GM18499 (cell line): ENCODE data around the gene COPS8.

Experiments used
- ATAC-seq: cut with Tn5 transposase; IDR thresholded peaks from one replicate; pipeline ENCODE4 v1.9.1; 2021; ENCODE audit warnings: moderate number of reproducible peaks; ENCODE audit not compliant: insufficient read depth, unreplicated experiment

COPS8 gene

DNA sequence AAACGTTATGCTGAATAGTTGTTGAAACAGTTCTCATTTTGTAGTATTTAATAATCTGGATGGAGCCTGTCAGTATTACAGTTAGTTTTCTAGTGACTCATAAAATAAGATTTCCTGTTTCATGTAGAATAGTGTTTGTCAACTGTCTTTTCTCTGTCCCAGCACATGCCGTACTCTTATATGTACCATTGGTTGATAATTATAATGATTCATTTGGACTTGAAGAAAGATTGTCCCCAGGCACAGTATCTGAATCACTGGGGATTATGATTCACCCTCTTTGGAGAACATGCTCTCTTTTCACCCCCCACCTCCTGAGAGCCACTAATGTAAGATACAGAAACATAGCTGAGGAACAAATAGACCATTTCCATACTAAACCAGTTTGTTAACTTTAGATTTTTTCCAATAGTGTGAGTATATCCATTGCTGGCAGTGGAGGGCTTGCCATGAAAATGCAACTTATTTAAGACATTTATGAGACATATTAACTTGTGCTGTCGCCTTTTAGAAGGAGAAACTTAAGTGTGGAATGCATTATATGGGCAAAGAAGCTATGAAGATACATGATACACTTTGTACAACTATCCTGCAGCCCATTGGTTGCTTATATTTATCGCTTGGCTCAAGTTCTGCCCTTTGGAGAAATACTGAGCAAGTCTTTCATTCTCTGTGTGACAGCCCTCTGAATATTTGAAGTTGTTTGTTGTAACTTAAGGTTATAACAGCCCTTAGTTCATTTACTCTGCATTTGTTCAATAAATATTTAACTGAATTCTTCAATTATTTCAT is 12.4 kb downstream of the COPS8 start:
- no peak for ATAC-seq

DNA sequence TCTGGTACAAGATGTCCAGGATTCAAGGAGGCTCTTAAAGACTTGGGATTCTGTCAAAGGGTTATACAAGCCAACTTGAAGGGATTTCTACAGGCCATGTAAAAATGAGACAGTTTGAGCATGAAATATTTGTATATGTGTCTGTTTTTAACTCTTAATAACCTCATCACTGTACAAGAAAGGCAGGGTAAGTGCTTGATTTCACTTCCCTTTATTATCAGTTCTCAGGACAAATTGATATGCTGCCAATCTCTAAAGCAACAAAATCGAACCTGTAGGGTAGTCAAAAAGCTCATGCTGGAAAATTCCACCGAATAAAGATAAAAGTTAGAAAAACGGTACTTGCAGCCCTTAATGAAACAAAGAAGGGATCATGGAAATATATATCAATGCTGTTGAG is 14.1 kb downstream of the COPS8 start:
- no peak for ATAC-seq

DNA sequence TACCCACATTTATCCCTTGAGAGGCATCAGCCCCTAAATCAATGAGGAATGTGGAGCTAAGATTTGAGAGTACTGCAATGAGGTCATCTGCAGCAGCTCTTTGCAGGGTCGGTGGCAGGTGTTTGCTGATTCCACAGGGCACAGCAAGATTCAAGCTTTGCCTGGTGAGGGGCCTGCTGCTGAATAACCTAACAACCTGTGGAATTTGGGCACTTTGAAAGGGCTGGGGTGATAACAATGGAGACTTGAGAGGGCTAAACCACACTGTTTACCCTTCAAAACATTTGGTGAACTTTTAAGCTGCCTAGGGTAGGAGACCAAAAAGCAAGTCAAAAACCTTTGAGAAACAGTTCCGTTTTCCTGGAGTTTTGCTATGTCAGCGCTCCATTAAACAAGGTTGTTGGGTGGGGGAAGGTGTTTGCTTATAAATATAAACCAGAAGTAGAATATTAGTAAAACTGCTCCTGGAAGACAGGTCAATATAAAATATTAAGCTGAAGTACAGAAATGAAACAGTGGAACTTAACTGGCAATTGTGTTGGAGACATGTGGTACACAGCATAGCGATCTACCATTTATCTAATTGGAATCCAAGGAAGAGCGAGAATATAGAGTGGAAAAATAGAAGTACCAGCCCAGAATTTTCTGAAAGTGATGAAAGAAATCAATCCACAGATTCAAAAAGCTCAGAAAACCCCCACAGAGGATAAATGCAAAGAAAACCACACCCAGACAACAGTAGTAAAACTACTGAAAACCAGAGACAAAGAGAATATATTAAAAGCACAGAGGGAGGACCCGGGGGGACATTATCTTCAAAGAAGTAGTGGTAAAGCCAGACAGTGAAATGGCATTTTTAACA is 15.7 kb downstream of the COPS8 start:
- ATAC-seq, result no peak

DNA sequence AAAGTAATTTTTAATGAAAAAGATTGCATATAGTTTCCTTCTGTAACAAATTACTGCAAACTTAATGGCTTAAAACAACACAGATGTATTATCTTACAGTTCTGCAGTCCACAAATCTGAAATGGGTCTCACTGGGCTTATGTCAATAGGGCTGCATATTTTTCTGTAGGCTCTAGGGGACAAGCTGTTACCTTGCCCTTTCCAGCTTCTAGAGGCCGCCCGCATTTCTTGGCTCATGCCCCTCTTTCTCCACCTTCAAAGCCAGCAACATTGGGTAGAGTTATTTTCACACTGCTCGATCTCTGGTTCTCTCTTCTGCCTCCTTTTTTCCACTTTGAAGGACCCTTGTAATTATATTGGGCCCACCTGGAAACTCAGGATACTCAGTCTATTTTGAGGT is 16.7 kb downstream of the COPS8 start:
- ATAC-seq, result no peak

DNA sequence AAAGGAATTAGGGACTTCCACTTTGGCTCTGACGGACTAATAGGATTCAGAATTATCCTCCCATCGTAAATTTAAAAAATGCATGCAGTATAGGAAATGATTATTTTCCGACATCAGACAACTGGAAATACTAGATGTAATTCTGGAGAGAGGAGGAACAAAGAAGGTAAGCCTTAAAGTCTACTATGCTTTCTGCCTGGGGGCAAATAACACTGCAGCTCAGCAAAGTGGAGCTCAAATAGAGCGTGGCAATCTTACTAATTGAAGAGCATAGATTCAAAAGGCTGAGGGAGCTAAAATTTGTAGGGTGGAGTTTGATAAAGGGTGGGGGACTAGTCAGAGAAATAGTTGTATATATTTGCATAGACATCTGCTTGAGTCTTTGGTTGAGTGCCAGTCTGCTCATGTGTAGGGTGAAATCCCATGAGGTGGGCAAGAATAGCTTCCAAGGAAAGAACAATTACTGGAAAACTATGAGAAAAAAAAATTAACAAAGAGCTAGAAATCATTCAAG is 23.8 kb downstream of the COPS8 start:
- no peak for ATAC-seq

DNA sequence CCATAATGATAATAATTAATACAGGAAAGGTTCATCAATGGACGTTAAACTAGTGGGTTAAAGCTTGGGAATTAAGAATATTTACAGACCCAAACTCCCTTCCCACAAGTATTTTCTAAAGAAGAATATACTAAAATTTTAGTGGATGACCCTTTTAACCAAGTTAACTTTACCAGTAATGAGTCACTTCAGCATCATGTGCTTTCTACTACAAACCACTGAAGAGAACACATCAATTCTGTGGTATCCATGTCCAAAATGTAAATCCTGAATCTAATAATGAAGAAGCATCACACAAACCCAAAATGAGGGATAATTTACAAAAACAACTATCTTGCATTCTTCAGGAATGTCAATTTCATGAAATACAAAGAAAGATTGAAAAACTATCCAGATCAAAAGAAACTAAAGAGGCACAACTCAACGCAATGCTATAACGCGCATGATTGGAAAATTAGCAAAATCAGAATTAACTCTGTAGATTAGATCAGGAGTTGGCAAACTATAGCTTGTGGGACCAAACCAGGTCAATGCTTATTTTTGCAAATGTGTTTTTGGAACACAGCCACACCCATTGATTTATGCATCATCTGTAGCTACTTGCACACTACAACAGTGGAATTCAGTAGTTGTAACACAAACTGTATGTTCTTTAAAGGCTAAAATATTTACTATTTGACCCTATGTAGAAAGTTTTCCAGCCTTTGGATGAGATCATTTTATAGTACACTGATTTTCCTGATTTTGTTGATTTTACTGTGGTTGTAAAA is 27.5 kb downstream of the COPS8 start:
- no peak for ATAC-seq

DNA sequence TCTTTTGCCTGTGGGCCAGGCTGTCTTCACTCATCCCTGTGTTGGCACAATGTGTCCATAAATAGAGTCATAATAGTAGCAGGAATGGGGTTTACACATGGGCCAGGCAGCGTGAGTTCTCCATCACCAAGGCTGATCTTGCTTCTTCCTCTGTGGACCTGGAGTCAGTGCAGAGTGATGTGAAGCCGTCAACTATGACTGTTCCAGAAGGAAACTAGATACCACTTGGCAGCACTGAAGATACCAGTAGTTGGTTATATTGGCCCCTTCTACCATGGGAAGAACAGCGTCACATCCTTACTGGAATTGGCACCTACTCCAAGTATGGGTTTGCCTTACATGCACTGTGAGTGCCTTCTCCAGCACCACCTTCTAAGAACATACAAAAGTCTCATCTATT is 30.2 kb downstream of the COPS8 start:
- ATAC-seq, result no peak

DNA sequence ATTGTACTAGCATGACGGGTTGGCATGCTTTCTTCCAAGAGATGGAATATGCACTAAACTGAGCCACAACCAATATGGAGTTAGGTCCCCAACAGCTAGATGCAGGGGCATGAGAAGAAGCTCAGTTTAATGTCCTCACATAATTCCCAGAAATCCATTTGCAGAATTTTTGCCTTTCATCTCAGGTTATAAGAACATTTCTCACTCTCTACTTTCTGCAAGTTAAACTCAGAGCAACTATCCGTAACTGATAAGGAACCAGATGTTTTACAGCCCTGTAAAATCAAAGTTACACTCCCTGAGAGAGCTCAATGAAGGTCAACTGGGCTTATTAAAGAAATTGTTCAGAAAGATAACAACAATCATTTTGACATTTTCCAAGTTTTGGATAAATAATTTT is 30.7 kb downstream of the COPS8 start:
- ATAC-seq, result no peak

DNA sequence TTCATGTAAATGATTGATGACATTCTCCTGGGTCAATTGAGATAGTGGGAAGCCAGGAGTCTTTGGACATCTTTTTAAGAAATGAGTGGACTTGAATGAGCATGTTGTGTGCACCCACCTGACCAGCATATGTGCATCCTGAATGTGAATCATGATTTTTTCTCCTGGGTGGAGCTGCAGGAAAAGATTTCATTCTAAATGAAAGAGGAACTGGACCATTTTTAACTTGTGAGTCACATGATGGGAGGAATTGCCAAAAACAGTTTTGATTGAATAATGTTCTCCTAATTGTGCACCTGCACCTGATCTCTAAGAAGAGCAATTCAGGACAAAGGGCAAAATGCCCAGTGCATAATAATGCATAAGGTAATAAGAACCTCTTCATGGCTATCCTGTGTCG is 32.3 kb downstream of the COPS8 start:
- no peak for ATAC-seq

DNA sequence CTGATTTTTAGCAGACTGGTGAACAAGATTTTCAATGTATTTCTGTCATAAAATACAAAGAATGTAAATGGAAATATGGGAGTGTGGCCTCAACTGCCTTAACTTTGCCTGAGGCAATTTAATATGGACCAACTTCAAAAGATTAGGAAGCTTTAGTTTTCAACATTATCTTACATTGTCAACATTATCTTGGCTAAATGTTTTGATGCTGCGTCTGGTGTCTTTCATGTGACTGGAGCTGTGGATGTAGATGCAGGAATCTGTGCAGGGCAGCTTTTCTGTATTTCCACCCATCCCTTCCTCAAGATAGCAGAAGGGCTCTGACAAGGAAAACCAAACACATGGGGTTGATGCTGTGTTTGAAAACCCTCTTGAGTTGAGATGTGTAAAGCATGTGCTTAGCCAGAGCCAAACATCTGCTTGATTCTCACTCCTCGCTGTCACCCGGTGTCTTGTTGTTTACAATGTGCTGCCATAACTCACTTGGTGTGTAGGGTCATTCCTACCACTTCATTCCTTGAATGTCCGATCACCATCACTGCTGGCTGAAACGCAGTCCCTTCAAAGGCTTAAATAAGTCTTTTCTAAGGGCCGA is 33.0 kb downstream of the COPS8 start:
- no peak for ATAC-seq

DNA sequence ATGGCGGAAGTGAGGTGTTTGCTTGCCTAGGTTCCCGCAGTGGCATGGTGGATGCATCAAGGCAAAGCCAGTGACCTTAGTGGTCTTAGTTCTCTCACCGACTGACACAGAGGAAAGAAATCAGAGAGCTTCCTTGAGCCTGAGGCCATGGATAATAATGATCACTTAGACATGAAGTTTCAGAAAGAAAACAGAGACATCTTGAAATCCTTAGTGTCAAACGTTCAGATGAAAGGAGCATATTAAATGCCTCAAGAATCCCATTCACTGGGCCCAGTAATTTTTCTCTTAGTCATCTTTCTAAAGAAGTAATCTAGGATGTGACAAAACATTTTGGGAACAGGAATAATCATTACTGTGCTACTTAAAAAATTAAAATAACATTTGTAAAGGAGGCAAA is 35.2 kb downstream of the COPS8 start:
- ATAC-seq, result no peak

DNA sequence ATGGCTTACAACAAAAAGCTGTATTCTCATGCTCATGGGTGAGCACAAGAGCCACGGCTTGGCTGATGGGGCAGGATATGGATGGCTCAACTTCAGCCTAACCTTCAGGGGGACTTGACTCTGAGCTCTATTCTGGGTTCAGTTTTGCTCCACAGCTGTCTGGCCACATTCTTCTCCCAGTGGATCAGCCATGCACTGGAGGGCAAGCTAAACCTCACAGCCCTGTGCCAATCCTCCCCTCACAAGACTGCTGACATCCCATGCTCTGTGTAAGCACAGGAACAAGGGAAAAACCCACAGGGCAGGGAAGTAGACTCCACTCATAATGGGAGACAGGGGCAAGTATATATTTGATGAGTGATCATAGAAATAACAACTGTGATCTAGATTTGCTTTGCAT is 35.6 kb downstream of the COPS8 start:
- ATAC-seq, result no peak

DNA sequence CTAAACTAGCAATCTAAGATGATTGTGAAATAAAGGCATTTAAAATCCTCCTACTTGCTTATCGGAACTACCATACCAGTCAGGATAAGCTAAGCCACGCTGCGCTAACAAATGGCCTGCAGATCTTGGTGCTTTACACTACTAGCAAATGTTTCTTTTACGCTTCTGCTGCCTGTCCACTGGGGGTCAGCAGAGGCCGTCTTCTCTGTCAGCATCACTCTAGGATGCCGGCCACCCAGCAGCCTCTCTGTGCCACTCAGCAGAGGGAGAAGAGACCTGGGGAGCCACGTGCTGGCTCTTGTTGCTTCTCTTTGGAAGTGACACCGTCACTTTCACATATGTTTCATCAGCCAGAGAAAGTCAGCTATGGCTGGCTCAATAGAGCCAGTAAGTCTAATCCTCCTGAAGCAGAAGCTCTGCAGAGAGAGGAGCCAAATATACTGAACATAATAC is 36.6 kb downstream of the COPS8 start:
- no peak for ATAC-seq

DNA sequence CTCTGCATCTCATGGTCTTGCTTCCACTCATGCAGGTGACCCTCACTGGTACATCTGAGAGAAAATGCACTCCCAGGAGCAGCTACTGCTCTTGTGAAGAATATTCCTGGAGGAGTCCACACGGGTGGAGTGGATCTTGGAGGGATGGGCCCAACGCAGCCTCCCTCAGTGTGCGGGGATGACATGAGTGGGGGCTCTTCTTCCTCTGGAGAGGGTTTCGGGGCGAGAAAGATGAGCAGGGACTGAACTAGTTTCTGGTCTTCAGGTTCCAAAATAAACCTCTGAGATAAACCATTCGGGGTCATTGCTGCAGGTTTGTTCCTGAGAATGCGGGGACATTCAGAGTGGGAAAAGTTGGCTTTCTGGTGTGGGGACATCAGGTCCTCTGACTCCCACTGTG is 39.1 kb downstream of the COPS8 start:
- ATAC-seq, result no peak

DNA sequence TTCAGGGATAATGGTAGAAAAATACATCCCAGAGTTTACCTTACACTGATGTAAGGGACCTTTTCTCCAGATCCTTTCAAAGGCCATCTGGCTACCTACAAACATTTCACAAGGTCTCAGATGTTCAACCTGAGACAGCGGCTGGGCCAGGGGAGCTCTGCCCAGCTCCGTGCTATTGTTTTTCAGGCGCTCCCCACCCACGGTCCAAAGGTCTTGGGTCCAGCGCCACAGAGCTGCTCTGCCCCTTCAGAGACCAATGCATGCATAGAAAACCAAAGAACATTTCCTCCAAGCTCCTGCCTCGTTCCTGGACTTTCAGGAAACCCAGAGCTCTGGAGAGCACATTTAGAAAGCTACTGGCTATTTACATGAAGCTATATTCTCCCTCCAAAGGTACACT is 40.3 kb downstream of the COPS8 start:
- no peak for ATAC-seq

DNA sequence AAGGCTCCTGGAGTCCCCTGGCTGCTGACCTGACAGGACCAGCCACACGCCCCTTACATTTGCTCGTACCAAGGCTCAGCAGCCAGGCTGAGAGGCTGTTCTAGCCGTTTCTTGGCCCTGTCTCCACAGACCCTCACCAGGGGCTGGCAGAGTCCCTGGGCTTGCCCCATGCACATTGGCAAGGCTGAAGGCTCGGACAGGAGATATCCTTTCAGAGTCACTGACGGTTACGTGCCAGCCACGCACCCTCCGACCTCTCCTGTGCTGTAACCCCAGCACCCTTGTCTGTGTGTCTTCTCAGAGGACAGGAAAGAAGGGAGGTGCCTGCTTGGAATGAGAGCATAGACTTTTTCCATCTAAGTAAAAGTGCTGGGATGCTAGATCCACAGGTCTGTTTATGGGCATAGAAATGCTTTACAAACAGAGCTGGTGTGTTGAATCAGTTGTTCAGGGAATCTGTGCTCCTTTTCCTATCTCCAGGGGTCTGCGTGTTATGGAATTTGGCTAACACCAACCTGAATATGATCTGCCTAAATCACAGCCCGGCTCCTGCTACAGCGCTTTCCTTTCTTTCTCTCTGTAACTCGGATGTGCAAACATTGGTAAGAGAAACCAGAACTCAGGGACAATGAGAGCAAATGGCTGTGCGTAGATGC is 41.0 kb downstream of the COPS8 start:
- ATAC-seq, result no peak

DNA sequence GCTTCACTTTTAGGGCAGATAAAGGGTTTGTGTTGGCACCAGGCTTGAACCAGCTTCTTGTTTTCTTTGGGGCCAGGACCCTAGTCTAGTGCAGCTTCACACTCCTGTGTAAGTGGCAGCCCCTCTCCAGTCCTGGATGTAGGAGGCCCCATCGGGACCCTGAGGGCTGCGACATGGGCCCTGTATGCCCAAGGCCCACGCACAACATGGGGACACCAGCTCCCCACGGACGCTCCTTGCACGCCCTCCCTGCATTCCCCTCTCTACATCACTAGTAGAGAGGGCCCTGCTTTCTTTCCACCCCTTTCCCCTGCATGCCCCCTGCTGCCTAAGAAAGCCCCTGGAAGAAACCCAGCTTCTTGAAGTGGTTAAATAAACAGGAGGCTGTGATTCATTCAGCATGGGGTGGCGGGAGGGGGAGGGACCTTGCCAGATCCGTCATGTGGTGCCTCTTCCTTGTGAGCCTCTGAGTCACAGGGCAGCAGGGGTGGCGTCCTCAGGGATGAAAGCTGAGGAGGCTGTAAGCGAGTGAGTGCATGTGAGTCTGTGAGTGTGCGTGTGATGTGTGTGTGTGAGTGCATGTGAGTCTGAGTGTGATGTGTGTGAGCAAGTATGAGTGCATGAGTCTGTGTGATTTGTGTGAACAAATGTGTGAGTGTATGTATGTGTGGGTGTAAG is 42.5 kb downstream of the COPS8 start:
- ATAC-seq, result no peak

DNA sequence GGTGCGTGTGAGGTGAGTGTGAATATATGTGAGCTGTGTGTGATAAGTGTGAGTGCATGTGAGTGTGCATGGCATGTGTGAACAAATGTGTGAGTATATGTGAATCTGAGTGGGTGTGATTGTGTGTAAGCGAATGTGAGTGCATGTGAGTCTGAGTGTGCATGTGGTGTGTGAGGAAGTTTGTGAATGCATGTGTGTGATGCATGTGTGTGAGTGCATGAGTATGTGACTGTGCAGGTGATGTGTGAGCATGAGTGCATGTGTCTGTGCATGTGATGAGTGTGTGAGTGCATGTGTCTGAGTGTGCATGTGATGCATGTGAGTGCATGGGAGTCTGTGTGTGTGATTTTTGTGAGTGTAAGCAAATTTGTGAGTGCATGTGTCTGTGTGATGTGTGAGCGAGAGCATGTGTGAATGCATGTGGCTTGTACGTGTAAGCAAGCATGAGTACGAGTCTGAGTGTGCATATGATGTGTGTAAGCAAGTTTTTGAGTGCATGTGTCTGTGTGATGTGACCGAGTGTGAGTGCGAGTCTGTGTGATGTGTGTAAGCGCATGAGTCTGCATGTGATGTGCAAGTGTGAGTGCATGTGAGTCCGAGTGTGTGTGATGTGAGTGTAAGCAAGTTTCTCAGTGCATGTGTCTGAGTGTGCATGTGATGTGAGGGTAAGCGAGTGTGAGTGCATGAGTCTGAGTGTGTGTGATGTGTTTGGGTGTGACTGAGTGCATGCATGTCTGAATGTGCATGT is 43.3 kb downstream of the COPS8 start:
- no peak for ATAC-seq
